ENCODE measurements around the gene ARHGAP29.

Gene ARHGAP29

GRCh38 chr1:94250341-94250740 lies 13.0 kb upstream of the ARHGAP29 start:
- TF ChIP-seq TAF1 (IDR thresholded peaks at IDR 0.05; ENCODE audit: borderline replicate concordance, insufficient read depth, low read length) = no peak
- TF ChIP-seq REST (IDR thresholded peaks at IDR 0.05; ENCODE audit: insufficient read depth in 1 of 2, low read depth in 2 of 2, low read length in 2 of 2) = no peak
- no peak for TF ChIP-seq SIN3A (IDR thresholded peaks at IDR 0.05; ENCODE audit: borderline replicate concordance, insufficient read depth, low read length)
- no peak for TF ChIP-seq POLR2AphosphoS5 (IDR thresholded peaks at IDR 0.05; ENCODE audit: low read depth, low read length)

GRCh38 chr1:94248956-94249688 lies 11.7 kb upstream of the ARHGAP29 start:
- TF ChIP-seq REST (IDR thresholded peaks at IDR 0.05; ENCODE audit: insufficient read depth in 1 of 2, low read depth in 2 of 2, low read length in 2 of 2) (no peak), TAF1 (IDR thresholded peaks at IDR 0.05; ENCODE audit: borderline replicate concordance, insufficient read depth, low read length) (no peak), SIN3A (IDR thresholded peaks at IDR 0.05; ENCODE audit: borderline replicate concordance, insufficient read depth, low read length) (no peak), FOXP2 (optimal IDR thresholded peaks at IDR 0.05; ENCODE audit: borderline replicate concordance, extremely low read depth, extremely low read length, insufficient read depth) (no peak), POLR2AphosphoS5 (IDR thresholded peaks at IDR 0.05; ENCODE audit: low read depth, low read length) (no peak)

DNA sequence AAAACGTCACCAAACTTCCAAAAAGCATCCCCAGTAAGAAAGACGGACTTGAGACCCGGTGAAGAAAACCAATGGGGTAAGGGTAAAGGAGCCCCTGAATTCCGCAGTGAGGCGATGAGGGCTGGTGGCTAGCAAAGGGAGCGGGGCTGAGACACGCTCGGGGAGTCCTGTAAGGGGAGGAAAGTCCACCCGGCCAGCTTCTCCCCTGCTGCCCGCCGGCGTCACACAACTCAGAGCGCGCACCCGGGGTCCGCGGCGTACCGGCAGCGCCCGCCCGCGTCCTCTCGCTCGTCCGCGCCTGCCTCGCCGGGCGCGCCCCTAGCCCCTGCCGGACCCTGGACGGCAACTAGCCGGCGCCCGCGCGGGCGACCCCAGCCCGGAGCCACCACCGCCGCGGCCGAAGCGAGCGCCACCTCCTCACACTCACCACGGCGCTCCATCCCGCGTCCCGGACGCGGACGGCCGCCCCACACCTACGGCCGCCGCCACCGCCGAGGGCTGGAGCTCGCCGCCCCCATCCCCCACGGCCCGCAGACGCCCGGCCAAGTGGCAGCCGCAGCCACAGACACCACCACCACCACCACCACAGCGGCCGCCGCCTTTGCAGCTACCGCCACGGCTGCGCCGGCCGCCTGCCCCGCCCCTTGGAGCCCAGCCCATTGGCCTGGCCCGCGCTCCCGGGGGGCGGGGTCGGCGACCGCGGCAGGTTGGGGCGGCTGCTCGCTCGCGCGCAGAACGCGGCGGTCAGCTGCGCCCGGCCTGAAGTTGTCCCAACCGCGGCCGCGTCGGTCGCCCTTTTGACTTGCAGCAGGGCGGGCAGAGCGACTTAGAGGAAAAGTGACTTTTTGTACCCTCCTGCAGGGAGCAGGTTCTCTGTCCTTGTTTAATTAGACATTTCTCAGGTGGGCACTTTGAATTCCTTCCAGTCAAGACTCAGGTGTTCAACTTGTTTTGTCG lies 10.0 kb upstream of the ARHGAP29 start:
- peak; percentile 61 for TF ChIP-seq POLR2AphosphoS5 (IDR thresholded peaks at IDR 0.05; ENCODE audit: low read depth, low read length)
- peak; percentile 65; the same call in 1 of the 2 replicates for TF ChIP-seq SIN3A (IDR thresholded peaks at IDR 0.05; ENCODE audit: borderline replicate concordance, insufficient read depth, low read length)
- no peak; a peak in 1 of 4 replicates for TF ChIP-seq REST (IDR thresholded peaks at IDR 0.05; ENCODE audit: insufficient read depth in 1 of 2, low read depth in 2 of 2, low read length in 2 of 2)

GRCh38 chr1:94246692-94247137 lies 9.3 kb upstream of the ARHGAP29 start:
- TF ChIP-seq SIN3A (IDR thresholded peaks at IDR 0.05; ENCODE audit: borderline replicate concordance, insufficient read depth, low read length) = no peak

GRCh38 chr1:94245747-94246438 lies 8.5 kb upstream of the ARHGAP29 start:
- TF ChIP-seq TAF1 (IDR thresholded peaks at IDR 0.05; ENCODE audit: borderline replicate concordance, insufficient read depth, low read length) = no peak
- TF ChIP-seq POLR2AphosphoS5 (IDR thresholded peaks at IDR 0.05; ENCODE audit: low read depth, low read length) = no peak
- TF ChIP-seq SIN3A (IDR thresholded peaks at IDR 0.05; ENCODE audit: borderline replicate concordance, insufficient read depth, low read length) = no peak
- TF ChIP-seq REST (IDR thresholded peaks at IDR 0.05; ENCODE audit: insufficient read depth in 1 of 2, low read depth in 2 of 2, low read length in 2 of 2) = no peak
- no peak for TF ChIP-seq FOXP2 (optimal IDR thresholded peaks at IDR 0.05; ENCODE audit: borderline replicate concordance, extremely low read depth, extremely low read length, insufficient read depth)

Measured in PFSK-1 (cell line).